ENCODE data around the gene DNAH3.

DNA sequence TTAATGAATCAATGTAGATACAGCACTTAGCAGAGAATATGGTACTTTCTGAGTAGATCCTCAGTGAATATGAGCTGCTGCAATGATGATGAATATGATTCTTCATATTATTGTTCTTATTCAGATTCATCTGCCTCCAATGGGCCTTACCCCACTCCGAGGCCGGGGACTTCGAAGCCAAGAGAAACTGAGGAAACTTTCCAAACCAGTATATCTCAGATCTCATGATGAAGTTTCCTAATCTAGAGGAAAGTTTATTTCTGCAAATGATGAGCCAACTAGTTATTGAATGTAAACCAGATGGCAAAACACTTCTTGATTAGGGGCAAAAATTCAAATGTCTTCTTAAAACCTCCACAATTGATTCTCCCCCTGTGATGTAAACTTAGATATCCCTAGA lies 226.8 kb downstream of the DNAH3 start:
- TF ChIP-seq GATA2 (IDR thresholded peaks at IDR 0.05; ENCODE audit: low read depth, low read length) (no peak), GATA3 (IDR thresholded peaks at IDR 0.05; ENCODE audit: low read depth, low read length) (no peak)

All from SH-SY5Y (cell line).